ENCODE measurements around the gene ENDOV. TPM values are rescaled to one million over a fixed set of nuclear protein-coding genes. Genes with fewer than 3 reads are reported as not detected.

Gene ENDOV
- total RNA-seq, 1 donor = 17.8 TPM

DNA sequence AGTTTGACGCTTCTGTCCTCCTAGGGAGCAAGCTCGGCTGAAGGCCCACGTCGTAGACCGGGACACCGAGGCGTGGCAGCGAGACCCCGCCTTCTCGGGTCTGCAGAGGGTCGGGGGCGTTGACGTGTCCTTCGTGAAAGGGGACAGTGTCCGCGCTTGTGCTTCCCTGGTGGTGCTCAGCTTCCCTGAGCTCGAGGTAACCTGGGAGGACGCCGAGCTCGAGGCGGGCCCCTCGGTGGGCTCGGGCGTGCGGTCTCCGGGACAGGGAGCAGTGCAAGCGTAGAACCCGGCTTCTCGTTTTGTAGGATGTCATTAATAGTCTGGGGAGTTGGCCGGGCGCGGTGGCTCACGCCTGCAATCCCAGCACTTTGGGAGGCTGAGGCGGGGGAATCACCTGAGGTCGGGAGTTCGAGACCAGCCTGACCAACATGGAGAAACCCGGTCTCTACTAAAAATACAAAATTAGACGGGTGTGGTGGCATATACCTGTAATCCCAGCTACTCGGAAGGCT is 715 bp downstream of the ENDOV start:
- H3K4me3 ChIP-seq (ENCODE audit: low read depth, low read length) = peak overlapping the region; percentile 98
- no peak for DNase-seq (ENCODE audit: low read depth)

DNA sequence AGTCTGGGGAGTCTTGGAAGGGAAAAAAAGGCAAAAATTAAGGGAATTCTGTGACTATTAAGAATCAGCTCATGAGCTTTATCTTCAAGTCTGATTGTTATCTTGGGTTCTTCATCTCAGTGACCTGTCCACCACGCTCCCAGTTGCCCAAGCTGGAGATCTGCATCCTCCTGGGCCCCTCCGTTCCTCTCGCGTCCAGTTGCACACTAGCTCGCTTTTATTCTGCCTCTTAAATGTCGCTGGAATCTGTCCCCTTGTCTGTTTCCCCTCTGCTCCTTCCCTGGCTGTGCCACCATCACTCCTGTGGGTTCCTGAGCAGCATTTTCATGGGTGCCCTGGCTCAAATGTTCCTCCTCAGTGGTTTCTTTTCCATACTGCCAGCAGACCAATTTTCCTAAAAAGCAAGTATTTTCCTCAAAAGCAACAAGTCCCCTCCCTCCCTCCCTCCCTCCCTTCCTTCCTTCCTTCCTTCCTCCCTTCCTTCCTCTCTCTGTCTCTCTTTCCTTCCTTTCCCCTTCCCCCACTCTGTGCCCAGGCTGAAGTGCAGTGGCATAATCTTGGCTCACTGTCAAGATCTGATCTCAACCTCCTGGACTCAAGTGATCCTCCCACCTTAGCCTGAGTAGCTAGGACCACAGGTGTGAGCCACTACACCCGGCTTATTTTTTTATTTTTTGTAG is 1.4 kb downstream of the ENDOV start:
- TF ChIP-seq, protein P1, sequence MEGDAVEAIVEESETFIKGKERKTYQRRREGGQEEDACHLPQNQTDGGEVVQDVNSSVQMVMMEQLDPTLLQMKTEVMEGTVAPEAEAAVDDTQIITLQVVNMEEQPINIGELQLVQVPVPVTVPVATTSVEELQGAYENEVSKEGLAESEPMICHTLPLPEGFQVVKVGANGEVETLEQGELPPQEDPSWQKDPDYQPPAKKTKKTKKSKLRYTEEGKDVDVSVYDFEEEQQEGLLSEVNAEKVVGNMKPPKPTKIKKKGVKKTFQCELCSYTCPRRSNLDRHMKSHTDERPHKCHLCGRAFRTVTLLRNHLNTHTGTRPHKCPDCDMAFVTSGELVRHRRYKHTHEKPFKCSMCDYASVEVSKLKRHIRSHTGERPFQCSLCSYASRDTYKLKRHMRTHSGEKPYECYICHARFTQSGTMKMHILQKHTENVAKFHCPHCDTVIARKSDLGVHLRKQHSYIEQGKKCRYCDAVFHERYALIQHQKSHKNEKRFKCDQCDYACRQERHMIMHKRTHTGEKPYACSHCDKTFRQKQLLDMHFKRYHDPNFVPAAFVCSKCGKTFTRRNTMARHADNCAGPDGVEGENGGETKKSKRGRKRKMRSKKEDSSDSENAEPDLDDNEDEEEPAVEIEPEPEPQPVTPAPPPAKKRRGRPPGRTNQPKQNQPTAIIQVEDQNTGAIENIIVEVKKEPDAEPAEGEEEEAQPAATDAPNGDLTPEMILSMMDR (IDR thresholded peaks at IDR 0.05; ENCODE audit: insufficient read depth, low read length) = no peak
- no peak for DNase-seq (ENCODE audit: low read depth)
- H3K4me3 ChIP-seq (ENCODE audit: low read depth, low read length) = peak overlapping the region; percentile 98

More for the DNA sequence above, 715 bp downstream of the ENDOV start:
- TF ChIP-seq, protein P1 (IDR thresholded peaks at IDR 0.05; ENCODE audit: insufficient read depth, low read length) = no peak

DNA sequence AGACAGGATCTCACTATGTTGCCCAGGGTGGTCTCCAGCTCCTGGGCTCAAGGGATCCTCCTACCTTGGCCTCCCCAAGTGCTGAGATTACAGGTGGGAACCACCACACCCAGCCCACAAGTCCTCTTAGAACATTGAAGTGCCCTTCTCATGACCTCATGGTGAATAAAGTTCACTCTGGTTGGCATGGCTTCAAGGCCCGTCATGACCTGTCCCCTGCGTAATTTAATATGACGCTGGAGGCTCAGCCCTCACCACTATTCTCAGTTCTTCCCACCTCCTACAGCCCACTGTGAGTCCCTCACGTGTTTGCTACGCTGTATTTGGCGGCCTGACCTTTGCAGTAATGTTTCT is 1.9 kb downstream of the ENDOV start:
- no peak for DNase-seq (ENCODE audit: low read depth)
- H3K4me3 ChIP-seq (ENCODE audit: low read depth, low read length) = no peak overlapping the region
- TF ChIP-seq, protein P1 (IDR thresholded peaks at IDR 0.05; ENCODE audit: insufficient read depth, low read length) = no peak

DNA sequence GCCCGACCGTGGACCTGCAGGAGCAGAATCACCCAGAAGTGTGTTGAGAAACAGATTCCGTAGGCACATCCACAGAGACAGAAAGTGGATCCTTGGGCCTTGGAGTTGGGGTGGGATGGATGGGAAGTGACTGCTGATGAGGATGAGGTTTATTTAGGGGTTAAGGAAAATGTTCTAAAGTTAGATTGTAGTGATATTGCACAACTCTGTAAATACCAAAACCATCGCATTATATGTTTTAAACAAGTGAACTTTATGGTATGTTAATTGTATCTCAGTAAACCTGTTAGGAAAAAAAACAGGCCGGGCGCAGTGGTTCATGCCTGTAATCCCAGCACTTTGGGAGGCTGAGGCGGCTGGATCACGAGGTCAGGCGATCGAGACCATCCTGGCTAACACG is 3.6 kb downstream of the ENDOV start:
- no peak overlapping the region for H3K4me3 ChIP-seq (ENCODE audit: low read depth, low read length)
- TF ChIP-seq, protein P1 (IDR thresholded peaks at IDR 0.05; ENCODE audit: insufficient read depth, low read length) = no peak
- no peak for DNase-seq (ENCODE audit: low read depth)

DNA sequence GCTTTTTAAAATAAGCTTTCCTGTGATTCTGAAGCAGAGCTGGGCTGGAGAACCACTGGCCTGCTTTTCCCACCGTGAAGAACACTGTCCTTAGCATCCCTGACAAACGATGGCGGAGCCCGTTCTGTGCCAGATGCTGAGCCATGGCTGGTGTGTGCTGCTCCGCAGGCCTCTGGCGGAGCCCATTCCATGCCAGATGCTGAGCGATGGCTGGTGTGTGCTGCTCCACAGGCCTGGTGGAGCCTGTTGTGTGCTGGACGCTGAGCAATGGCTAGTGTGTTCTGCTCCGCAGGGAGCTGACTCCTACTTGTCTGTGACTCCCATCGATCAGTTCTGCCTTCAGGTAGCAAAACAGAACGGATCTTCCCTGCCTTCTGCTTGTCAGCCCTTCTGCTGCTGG is 4.3 kb downstream of the ENDOV start:
- H3K4me3 ChIP-seq (ENCODE audit: low read depth, low read length) = no peak overlapping the region
- TF ChIP-seq, protein P1 (IDR thresholded peaks at IDR 0.05; ENCODE audit: insufficient read depth, low read length) = no peak
- DNase-seq (ENCODE audit: low read depth) = no peak

DNA sequence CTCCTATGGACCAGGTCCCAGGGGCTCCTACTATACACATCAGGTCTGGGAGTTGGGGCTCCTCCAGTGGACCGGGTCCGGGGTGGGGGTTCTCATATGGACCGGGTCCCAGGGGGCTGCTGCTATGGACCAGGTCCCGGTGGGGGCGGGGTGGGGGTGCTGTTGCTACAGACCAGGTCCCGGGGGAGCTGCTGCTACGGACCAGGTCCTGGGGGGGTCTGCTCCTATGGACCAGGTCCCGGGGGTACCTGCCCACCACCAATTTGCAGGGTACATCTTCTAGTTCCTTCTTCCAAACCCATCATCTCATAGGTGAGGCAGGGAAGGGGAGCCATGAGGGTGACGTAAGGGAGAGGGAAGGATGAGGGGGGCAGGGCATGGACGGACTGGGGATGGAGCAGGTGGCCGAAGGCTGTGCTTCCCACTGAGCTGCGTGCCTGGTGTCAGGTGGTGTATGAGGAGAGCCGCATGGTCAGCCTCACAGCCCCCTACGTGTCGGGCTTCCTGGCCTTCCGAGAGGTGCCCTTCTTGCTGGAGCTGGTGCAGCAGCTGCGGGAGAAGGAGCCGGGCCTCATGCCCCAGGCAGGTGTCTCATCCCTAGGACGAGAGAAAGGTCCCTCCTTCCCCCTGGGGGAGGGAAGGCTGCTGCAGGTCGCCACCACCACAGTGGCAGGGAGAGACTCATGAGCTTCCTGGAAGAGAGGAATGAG is 6.6 kb downstream of the ENDOV start:
- DNase-seq (ENCODE audit: low read depth) = no peak
- TF ChIP-seq, protein P1 (IDR thresholded peaks at IDR 0.05; ENCODE audit: insufficient read depth, low read length) = no peak
- H3K4me3 ChIP-seq (ENCODE audit: low read depth, low read length) = no peak overlapping the region
